OCI-LY3 (cell line): ENCODE data around the gene GSN.

Experiments used
- CTCF ChIP-seq: fragments of 200-600, 300-600 bp; sonication (generic); IDR thresholded peaks from 2 replicates; pipeline ENCODE4 v1.5.1; 2014; ENCODE audit warnings: antibody characterized with exemption, low read length, low read depth
- EZH2phosphoT487 ChIP-seq: fragments of 200-600 bp; shearing (Covaris generic); IDR thresholded peaks from 2 replicates; pipeline ENCODE4 v1.6.1; 2018; ENCODE audit warnings: antibody characterized with exemption, mixed run types, low read depth

DNA sequence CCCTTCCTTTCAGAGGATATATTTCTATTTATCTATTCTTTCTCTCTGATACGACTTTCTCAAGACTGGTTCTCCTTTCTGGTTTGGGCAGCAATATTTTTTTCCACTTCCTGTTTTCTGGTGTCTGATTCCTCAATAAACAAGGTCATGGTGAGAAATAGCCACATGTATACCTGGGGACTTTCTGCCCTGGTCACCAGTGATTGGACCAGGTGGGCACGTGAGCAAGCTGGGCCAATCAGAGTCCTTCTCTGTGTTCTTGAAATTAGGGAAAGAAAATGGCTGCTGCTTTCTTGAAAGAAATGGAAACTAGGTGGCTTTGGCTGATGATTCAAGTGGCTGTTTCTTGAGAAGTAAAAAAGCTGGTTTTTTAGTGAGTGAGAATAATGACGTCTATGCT lies 18.4 kb upstream of the GSN start:
- TF ChIP-seq CTCF (no peak), EZH2phosphoT487 (no peak)
